ENCODE data around the gene TCEANC. TPM values are rescaled to one million over a fixed set of nuclear protein-coding genes. Genes with fewer than 3 reads are reported as not detected.
"Not testable (repeated sequence)": the region's sequence is repeated elsewhere in the genome, so short reads cannot be mapped to it uniquely, and the experiment has no call there.

The TCEANC gene
- total RNA-seq, 3 donors from 2014 or later: 4.6 to 7.8 (median 5.2) TPM

GRCh38 chrX:13673016-13673415 lies 20.1 kb downstream of the TCEANC start:
- intact Hi-C loops (cut with DNase I; ENCODE audit: low total_unique reads): no loop called here
- Histone ChIP-seq H3K4me3 (no peak overlapping the region), H3K36me3 (no peaks in the 10 kb centered on the region), H3K27ac (no peak overlapping the region), H3K4me1 (no peaks in the 10 kb centered on the region), H3K9me3 (no peaks in the 10 kb centered on the region), H3K27me3 (peaks cover 0 to 28% of the 10 kb centered on the region in 2 donors)
- TF ChIP-seq CTCF (IDR thresholded peaks at IDR 0.05): no peak
- TF ChIP-seq POLR2A (IDR thresholded peaks at IDR 0.05): no peak
- no peak for TF ChIP-seq POLR2AphosphoS5 (IDR thresholded peaks at IDR 0.05)
- DNase-seq (ENCODE audit: low spot score in 2 of 2): no peak

- Histone ChIP-seq H3K9me3 (no peaks in the 10 kb centered on the region), H3K27me3 (peaks cover 0 to 30% of the 10 kb centered on the region in 2 donors), H3K27ac (no peak overlapping the region), H3K36me3 (no peaks in the 10 kb centered on the region), H3K4me3 (no peak overlapping the region), H3K4me1 (no peaks in the 10 kb centered on the region)
- TF ChIP-seq POLR2A (IDR thresholded peaks at IDR 0.05) (no peak), POLR2AphosphoS5 (IDR thresholded peaks at IDR 0.05) (no peak), CTCF (IDR thresholded peaks at IDR 0.05) (no peak)
- intact Hi-C loops (cut with DNase I; ENCODE audit: low total_unique reads): no loop called here
- DNase-seq (ENCODE audit: low spot score in 2 of 2): no peak
Measured at GRCh38 chrX:13676885-13677284, 23.9 kb downstream of the TCEANC start.

- intact Hi-C loops (cut with DNase I; ENCODE audit: low total_unique reads); H3K4me1 ChIP-seq; H3K27ac ChIP-seq; H3K36me3 ChIP-seq; H3K9me3 ChIP-seq; DNase-seq (ENCODE audit: low spot score in 2 of 2); H3K4me3 ChIP-seq: not testable (repeated sequence)
- peaks cover 0 to 31% of the 10 kb centered on the region in 2 donors for H3K27me3 ChIP-seq
Measured at GRCh38 chrX:13679700-13680099, 26.8 kb downstream of the TCEANC start.

GRCh38 chrX:13681595-13681994 lies 28.7 kb downstream of the TCEANC start:
- no peaks in the 10 kb centered on the region for H3K4me1 ChIP-seq
- TF ChIP-seq POLR2A (IDR thresholded peaks at IDR 0.05) (no peak), CTCF (IDR thresholded peaks at IDR 0.05) (no peak), POLR2AphosphoS5 (IDR thresholded peaks at IDR 0.05) (no peak)
- H3K27ac ChIP-seq: no peak overlapping the region
- no peak overlapping the region for H3K4me3 ChIP-seq
- no peaks in the 10 kb centered on the region for H3K9me3 ChIP-seq
- H3K36me3 ChIP-seq: no peaks in the 10 kb centered on the region
- peaks cover 0 to 31% of the 10 kb centered on the region in 2 donors for H3K27me3 ChIP-seq
- intact Hi-C loops (cut with DNase I; ENCODE audit: low total_unique reads): no loop called here
- DNase-seq (ENCODE audit: low spot score in 2 of 2): no peak

GRCh38 chrX:13684361-13684760 lies 31.4 kb downstream of the TCEANC start:
- H3K9me3 ChIP-seq: no peaks in the 10 kb centered on the region
- intact Hi-C loops (cut with DNase I; ENCODE audit: low total_unique reads): no loop called here
- TF ChIP-seq POLR2AphosphoS5 (IDR thresholded peaks at IDR 0.05) (no peak), CTCF (IDR thresholded peaks at IDR 0.05) (no peak), POLR2A (IDR thresholded peaks at IDR 0.05) (no peak)

More at GRCh38 chrX:13684361-13684760, 31.4 kb downstream of the TCEANC start:
- DNase-seq (ENCODE audit: low spot score in 2 of 2): no peak
- no peaks in the 10 kb centered on the region for H3K36me3 ChIP-seq
- no peaks in the 10 kb centered on the region for H3K4me1 ChIP-seq
- no peak overlapping the region for H3K27ac ChIP-seq
- peaks cover 0 to 40% of the 10 kb centered on the region in 2 donors for H3K27me3 ChIP-seq
- H3K4me3 ChIP-seq: no peak overlapping the region
